Right lobe of liver (tissue), 6 donors: ENCODE measurements around the gene DUSP7. TPM values are rescaled to one million over a fixed set of nuclear protein-coding genes. Genes with fewer than 3 reads are reported as not detected.
A peak's percentile ranks its signal among the peaks of the same experiment; 100 is the strongest.

Experiments used
- ATAC-seq, 4 donors: fragments of 200-7000 bp; cut with Tn5 transposase; one replicate each; pipeline ENCODE4 v1.9.1; 2020; ENCODE audit warnings: mild to moderate bottlenecking in 4 of 4, moderate library complexity in 4 of 4
- DNase-seq, 3 donors: peaks; one replicate each; pipeline ENCODE4 v3.0.0-alpha.2; 2020
- H3K27ac ChIP-seq, 3 donors: fragments of 200-600 bp; one replicate each; pipeline ENCODE4 v1.8.0; 2022
- H3K27me3 ChIP-seq, 2 donors: fragments of 200-600 bp; one replicate each; pipeline ENCODE4 v1.8.0; 2022
- H3K36me3 ChIP-seq, 4 donors: fragments of 200-600 bp; sonication (generic) in 1 of 4; one replicate each; pipeline versions ENCODE4 v1.5.1 to v1.8.0; 2017 to 2022; ENCODE audit warnings: control low read depth in 1 of 4
- H3K4me1 ChIP-seq, 4 donors: fragments of 200-600 bp; sonication (generic) in 1 of 4; one replicate each; pipeline versions ENCODE4 v1.5.1 to v1.8.0; 2017 to 2022; ENCODE audit warnings: control low read depth in 1 of 4
- H3K4me3 ChIP-seq, 3 donors: fragments of 200-600 bp; one replicate each; pipeline ENCODE4 v1.8.0; 2022
- H3K9me3 ChIP-seq, 4 donors: fragments of 200-600 bp; sonication (generic) in 1 of 4; one replicate each; pipeline versions ENCODE4 v1.5.1 to v1.8.0; 2017 to 2022; ENCODE audit warnings: control low read depth in 1 of 4
- POLR2A ChIP-seq: fragments of 450-650 bp; IDR thresholded peaks from one replicate; pipeline ENCODE4 v1.6.1; 2017; ENCODE audit warnings: antibody characterized with exemption, mild to moderate bottlenecking
- WGBS: methylation state at CpG from one replicate; pipeline ENCODE4 v1.1.6; 2018; ENCODE audit warnings: low coverage, low lambda C conversion rate; ENCODE audit not compliant: insufficient coverage; ENCODE audit errors: missing lambda C conversion rate; 5-methylcytosine and 5-hydroxymethylcytosine counted together
- intact Hi-C, 2 donors: fragments of 100-400 bp; cut with DNase I; formaldehyde crosslinking; loops; one replicate each; pipeline versions ENCODE4 v1.11.2 to v1.14.1; 2022
- total RNA-seq, 6 experiments: library from RNA; depleted of rRNA in 2 of 6; stranded (reverse); fragments of >200 nt in 2 of 6; fragmentation: NEBNext Ultra II Directional in 3 of 6; extraction: Animal tissue kit (Norgen Biotek cat#: 25700) in 3 of 6; gene quantifications; one replicate each; pipeline versions ENCODE4 v1.1.0 to v1.2.4, GENCODE V29; 2016 to 2023
- TF ChIP-seq, protein P1 (sequence below), 4 donors: fragments of 200-600 bp in 3 of 4; fragments of 450-650 bp in 1 of 4; IDR thresholded peaks; one replicate each; pipeline versions ENCODE4 v1.5.1 to v1.8.0; 2016 to 2022; ENCODE audit warnings: antibody characterized with exemption in 4 of 4, mild to moderate bottlenecking in 2 of 4
- donor health status: DM: no; HTN: yes; CAD: no.
- donor health status: DM: no; HTN: no; CAD: no.
- donor health status: DM: no; HTN: no; CAD: no.
- donor health status: DM: no; HTN: yes; CAD: no.
- donor health status: DM: no; HTN: yes; CAD: no.

DUSP7 gene
- total RNA-seq, 6 experiments from 2014 or later = 3.0 to 4.2 (median 3.5) TPM

- no peak for TF ChIP-seq POLR2A
- TF ChIP-seq, protein P1, sequence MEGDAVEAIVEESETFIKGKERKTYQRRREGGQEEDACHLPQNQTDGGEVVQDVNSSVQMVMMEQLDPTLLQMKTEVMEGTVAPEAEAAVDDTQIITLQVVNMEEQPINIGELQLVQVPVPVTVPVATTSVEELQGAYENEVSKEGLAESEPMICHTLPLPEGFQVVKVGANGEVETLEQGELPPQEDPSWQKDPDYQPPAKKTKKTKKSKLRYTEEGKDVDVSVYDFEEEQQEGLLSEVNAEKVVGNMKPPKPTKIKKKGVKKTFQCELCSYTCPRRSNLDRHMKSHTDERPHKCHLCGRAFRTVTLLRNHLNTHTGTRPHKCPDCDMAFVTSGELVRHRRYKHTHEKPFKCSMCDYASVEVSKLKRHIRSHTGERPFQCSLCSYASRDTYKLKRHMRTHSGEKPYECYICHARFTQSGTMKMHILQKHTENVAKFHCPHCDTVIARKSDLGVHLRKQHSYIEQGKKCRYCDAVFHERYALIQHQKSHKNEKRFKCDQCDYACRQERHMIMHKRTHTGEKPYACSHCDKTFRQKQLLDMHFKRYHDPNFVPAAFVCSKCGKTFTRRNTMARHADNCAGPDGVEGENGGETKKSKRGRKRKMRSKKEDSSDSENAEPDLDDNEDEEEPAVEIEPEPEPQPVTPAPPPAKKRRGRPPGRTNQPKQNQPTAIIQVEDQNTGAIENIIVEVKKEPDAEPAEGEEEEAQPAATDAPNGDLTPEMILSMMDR (IDR thresholded peaks at IDR 0.05) = no peak
- 89% methylated on average over 2 of the region's 12 CpGs for WGBS
- intact Hi-C loops = no loop called here
- no peaks in the 10 kb centered on the region for H3K36me3 ChIP-seq
- ATAC-seq = no peak
- H3K27me3 ChIP-seq = no peaks in the 10 kb centered on the region
- no peak overlapping the region for H3K4me3 ChIP-seq
- no peaks in the 10 kb centered on the region for H3K9me3 ChIP-seq
- H3K27ac ChIP-seq = no peak overlapping the region
- H3K4me1 ChIP-seq = peaks cover 0 to 11% (median 0%) of the 10 kb centered on the region in 4 donors
- peak in 1 of 3 donors; percentile 37 for DNase-seq
Observed at GRCh38 chr3:52090131-52090932, 34.0 kb upstream of the DUSP7 start.

- 90% methylated on average over 3 of the region's 4 CpGs for WGBS
- Histone ChIP-seq H3K9me3 (no peaks in the 10 kb centered on the region), H3K27me3 (no peaks in the 10 kb centered on the region), H3K4me3 (no peak overlapping the region), H3K27ac (no peak overlapping the region), H3K36me3 (no peaks in the 10 kb centered on the region), H3K4me1 (peaks cover 0 to 11% (median 0%) of the 10 kb centered on the region in 4 donors)
- DNase-seq (peak in 1 of 3 donors; percentile 11), ATAC-seq (no peak)
- TF ChIP-seq POLR2A = no peak
- TF ChIP-seq, protein P1 (IDR thresholded peaks at IDR 0.05) = no peak
- intact Hi-C loops = no loop called here
Observed at GRCh38 chr3:52089691-52090090, 33.3 kb upstream of the DUSP7 start.

DNA sequence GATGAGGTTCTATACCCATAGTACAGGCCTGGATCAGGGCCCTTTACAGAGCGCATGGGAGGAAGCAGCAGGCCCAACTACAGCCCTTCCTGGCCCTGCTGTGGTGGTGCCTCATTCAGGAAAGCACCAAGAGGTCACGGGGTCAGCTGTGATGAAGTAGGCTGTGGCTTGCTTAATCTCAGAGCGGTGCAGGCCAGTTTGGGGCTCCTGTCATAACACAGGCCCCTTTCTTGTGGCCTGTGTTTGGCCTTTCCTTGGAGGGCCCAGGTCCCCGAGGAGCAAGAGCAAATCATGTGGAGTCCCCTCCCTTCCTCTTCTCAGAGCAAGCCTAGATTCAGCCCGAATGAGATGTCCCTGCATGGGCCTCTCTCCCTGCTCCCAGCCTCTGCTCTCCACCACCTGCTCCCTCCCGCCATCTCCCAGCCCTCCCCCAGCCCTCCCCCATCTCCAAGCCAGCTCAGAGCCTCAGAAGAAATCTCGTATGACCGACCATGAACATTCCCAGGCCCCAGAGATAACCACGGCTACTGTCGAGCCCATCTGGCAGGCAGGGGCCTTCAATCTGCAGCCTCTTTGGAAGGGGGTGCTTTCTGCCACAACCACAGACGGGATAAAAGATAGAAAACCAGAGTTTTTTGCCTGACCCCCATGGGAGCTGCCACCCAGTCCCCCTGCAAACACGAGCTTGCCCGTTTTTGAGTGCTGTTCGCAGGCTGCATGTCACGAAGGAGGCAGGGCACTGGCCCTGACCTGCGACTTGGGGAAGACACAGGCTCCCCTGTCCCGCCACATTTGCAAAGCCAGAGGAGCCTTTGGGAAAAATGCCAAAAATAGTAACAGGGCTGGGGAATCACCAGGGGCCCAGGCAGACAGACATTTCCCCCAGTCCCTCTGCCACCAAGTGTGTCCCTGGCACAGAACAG, 32.3 kb upstream of the DUSP7 start:
- no peak overlapping the region for H3K27ac ChIP-seq
- no peaks in the 10 kb centered on the region for H3K27me3 ChIP-seq
- no peaks in the 10 kb centered on the region for H3K36me3 ChIP-seq
- no peaks in the 10 kb centered on the region for H3K9me3 ChIP-seq
- intact Hi-C loops = no loop called here
- no CpG with 5 or more reads among the region's 17 CpGs for WGBS
- DNase-seq = peak in 2 of 3 donors; percentile 51 to 56
- no peak overlapping the region for H3K4me3 ChIP-seq
- TF ChIP-seq POLR2A = no peak
- TF ChIP-seq, protein P1 (IDR thresholded peaks at IDR 0.05) = no peak
- peak in 3 of 4 donors; percentile 50 to 84 (median 76) for ATAC-seq
- peaks cover 0 to 11% (median 0%) of the 10 kb centered on the region in 4 donors for H3K4me1 ChIP-seq

DNA sequence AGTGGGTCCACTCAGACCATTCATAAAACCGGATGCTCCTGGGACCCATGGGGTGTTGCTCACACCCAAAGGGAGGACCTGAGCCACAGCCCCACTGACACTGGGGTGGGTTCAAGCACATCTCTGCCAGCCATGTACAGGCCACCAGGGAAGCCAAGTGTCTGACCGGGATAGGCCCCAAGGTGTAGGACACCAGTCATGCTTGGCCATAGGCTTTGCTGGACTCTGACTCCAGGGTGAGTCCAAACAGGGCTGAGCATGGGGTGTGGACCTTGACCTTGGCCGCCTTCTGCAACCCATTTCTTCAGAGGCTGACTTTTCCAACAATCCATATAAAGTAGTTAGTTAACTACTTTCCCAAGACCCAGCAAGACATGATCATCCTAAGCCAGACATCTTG, 31.4 kb upstream of the DUSP7 start:
- Histone ChIP-seq H3K4me1 (peaks cover 0 to 11% (median 0%) of the 10 kb centered on the region in 4 donors), H3K9me3 (no peaks in the 10 kb centered on the region), H3K27me3 (no peaks in the 10 kb centered on the region), H3K36me3 (no peaks in the 10 kb centered on the region), H3K27ac (no peak overlapping the region), H3K4me3 (no peak overlapping the region)
- intact Hi-C loops = no loop called here
- TF ChIP-seq POLR2A = no peak
- TF ChIP-seq, protein P1 (IDR thresholded peaks at IDR 0.05) = no peak
- peak; percentile 26 to 73 (median 49) for ATAC-seq
- 0% methylated on average over 1 of the region's 3 CpGs for WGBS
- DNase-seq = peak in 1 of 3 donors; percentile 54
